Fibroblast of pulmonary artery (primary cell): ENCODE measurements around the gene FGF4.

ENCODE experiments used
- DNase-seq: peaks from one replicate; pipeline ENCODE4 v3.0.0-alpha.2; 2010; ENCODE audit warnings: low read depth
- H3K4me3 ChIP-seq: replicated peaks from 2 replicates; pipeline ENCODE4 v1.5.1; 2011; ENCODE audit warnings: low read depth, mild to moderate bottlenecking, control low read depth, low read length, moderate library complexity
- CTCF ChIP-seq: IDR thresholded peaks from 2 replicates; pipeline ENCODE4 v1.5.1; 2011; ENCODE audit warnings: mild to moderate bottlenecking, control low read depth, low read length, inconsistent platforms; ENCODE audit errors: missing control alignments

FGF4 gene

GRCh38 chr11:69800278-69800677 is 25.1 kb upstream of the FGF4 start:
- no peak for TF ChIP-seq CTCF
- no peak for DNase-seq
- no peak overlapping the region for H3K4me3 ChIP-seq

DNA sequence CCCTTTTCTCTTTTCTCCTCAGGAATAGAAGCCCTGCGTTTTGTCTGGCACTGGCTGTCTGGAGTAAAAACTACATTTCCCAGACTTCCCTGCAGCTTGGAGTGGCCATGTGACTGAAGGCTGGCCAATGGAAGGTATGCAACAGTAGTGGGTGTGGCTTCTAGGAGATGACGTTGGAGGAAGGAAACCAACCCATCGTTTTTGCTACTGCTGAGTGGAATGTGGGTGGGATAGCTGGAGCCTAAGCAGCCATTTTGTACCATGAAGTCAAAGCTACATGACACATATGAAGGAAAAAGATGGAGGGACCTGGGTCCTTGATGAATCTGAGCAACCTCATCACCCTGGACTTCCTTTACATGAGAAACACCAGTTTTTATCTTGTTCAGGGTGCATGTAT is 24.4 kb upstream of the FGF4 start:
- TF ChIP-seq CTCF, result no peak
- H3K4me3 ChIP-seq, result no peak overlapping the region
- peak; percentile 11 for DNase-seq

DNA sequence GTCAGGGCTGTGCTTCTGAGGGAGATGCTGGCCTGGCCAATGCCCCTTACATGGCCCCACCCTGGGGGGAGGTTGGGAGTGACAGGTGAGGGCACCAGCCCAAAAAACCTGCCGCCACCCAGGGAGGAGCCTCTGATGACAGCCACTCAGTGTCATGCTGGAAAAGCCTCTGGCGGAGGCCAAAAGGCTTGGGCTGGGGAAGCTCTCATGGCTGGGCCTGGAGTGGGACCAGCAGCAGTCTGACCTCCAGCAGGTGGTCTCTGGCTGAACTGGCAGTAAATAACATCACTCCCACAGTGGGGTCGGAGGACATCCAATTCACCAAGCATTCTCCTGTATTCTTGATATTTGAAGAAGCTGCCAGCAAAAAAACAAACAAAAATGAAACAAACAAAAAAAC is 24.0 kb upstream of the FGF4 start:
- TF ChIP-seq CTCF, result no peak
- H3K4me3 ChIP-seq, result no peak overlapping the region
- no peak for DNase-seq

DNA sequence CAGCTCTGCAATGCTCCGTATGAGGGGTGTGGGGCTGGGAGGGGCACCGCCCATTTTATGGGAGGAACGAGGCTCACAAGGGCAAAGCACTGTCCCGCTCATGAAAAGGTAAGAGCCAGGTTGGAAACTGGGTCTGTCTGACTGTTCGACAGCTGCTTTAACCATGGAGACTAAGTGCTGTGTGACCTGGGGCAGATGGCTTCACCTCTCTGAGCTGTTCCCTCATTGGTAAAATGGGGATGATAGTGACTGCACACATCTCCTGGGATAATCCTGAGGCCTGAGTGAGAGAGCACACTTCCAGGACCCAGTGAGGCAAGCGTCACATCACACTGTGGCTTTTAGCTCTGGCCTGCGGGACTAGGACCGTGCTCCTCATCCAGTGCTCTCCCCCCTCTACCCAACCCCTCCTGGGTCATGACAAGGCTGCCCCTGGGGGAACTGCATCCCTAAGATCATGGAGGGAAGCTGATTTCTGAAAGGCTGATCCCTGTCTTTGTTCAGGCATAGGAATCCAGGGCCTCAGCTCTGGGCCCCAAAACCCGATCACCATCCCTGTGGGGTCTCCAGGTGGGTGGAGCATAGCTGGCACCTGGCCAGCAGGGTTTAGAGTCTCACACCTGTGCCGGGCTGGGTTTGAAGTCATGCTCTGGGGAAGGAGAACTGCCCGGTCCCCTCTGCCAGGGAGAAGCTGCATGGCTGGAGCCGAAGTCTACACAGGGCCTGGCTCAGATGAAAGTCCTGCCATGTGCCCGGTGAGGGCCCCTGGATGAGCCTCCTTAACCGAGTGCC is 22.8 kb upstream of the FGF4 start:
- no peak overlapping the region for H3K4me3 ChIP-seq
- TF ChIP-seq CTCF, result no peak
- DNase-seq, result no peak

DNA sequence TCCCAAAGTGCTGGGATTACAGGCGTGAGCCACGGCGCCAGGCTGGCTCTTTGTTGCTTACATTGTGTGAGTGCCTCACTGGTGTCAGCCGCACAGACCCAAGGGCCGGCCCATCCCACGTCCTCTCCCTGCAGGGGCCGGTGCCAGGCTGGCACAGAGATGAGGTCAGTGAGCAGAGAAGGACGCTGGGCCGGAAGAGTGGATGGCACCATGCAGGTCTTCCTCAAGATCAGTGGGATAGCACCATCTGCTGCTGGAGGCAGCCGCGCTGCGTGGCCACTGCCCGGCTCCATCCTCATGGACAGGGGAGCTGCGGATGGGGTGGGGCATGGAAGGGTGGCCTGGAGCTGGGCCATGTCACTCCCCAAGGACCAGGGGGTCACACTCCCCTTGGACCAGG is 22.0 kb upstream of the FGF4 start:
- no peak for DNase-seq
- H3K4me3 ChIP-seq, result no peak overlapping the region
- no peak for TF ChIP-seq CTCF

GRCh38 chr11:69796063-69796462 is 20.9 kb upstream of the FGF4 start:
- TF ChIP-seq CTCF, result no peak
- DNase-seq, result no peak
- no peak overlapping the region for H3K4me3 ChIP-seq
